ENCODE results near the gene ANAPC13.

DNA sequence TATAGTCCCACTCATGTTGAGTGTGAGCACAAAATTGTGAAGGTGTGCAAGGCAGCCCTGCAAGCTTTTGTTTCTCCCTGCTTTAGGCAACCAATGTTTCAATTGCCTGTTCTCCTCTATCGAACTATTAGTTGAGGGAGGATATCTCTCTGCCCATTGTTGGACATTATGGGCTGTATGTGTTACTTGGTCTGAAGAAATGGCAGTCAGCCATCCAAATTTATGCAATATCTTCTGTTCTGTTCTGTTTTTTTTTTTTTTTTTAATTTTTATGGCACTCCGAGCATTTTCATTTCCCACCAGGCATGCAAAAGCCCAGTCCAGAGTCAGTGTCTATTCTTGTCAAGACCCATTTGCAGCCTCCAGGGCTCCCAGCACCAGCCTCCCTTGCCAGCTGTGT is 44.0 kb downstream of the ANAPC13 start:
- TF ChIP-seq, protein P1, sequence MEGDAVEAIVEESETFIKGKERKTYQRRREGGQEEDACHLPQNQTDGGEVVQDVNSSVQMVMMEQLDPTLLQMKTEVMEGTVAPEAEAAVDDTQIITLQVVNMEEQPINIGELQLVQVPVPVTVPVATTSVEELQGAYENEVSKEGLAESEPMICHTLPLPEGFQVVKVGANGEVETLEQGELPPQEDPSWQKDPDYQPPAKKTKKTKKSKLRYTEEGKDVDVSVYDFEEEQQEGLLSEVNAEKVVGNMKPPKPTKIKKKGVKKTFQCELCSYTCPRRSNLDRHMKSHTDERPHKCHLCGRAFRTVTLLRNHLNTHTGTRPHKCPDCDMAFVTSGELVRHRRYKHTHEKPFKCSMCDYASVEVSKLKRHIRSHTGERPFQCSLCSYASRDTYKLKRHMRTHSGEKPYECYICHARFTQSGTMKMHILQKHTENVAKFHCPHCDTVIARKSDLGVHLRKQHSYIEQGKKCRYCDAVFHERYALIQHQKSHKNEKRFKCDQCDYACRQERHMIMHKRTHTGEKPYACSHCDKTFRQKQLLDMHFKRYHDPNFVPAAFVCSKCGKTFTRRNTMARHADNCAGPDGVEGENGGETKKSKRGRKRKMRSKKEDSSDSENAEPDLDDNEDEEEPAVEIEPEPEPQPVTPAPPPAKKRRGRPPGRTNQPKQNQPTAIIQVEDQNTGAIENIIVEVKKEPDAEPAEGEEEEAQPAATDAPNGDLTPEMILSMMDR (IDR thresholded peaks at IDR 0.05; ENCODE audit: low read length), result no peak
- TF ChIP-seq EZH2phosphoT487 (IDR thresholded peaks at IDR 0.05; ENCODE audit: low read length), result no peak
